HCT116 (cell line): ENCODE data around the gene GRIN2A. TPM values are rescaled to one million over a fixed set of nuclear protein-coding genes. Genes with fewer than 3 reads are reported as not detected.

Experiments
- ATAC-seq: fragments of 200-7000 bp; cut with Tn5 transposase; 2 replicates; pipeline ENCODE4 v1.9.1; 2020; ENCODE audit warnings: mild to moderate bottlenecking, moderate library complexity
- BruUV-seq: library from RNA; stranded (reverse); fragments of 400-500 nt; replicated peaks from 2 replicates; lab custom pipeline; 2021; lab: Mats Ljungman, UMichigan
- CTCF ChIA-PET: fragments of 300-600 bp; sonication (Branson Sonifier 250); formaldehyde crosslinking; loops from one replicate; lab custom pipeline; 2021; ENCODE audit warnings: antibody characterized with exemption; lab: Charles Lee
- POLR2A ChIA-PET: fragments of 300-600, 350-600 bp; sonication (Branson Sonifier 250); formaldehyde crosslinking; loops from one replicate; lab custom pipeline; 2021; ENCODE audit warnings: antibody characterized with exemption; lab: Charles Lee
- RAD21 ChIA-PET, 2 experiments: fragments of 300-600 bp; sonication (Branson Sonifier 250); formaldehyde crosslinking; loops; one replicate each; lab custom pipeline; 2023; ENCODE audit warnings: low total read pairs in 2 of 2; ENCODE audit not compliant: uncharacterized antibody in 2 of 2, unreplicated experiment in 2 of 2, low non-redundant PET in 1 of 2; lab: Charles Lee
- DNase-seq: peaks from one replicate; pipeline ENCODE4 v3.0.0-alpha.2; 2010; ENCODE audit warnings: low read depth, low spot score
- H2AFZ ChIP-seq: fragments of 200-600 bp; shearing (Covaris generic), sonication (generic); 2 replicates; pipeline ENCODE4 v1.6.1; 2017; ENCODE audit warnings: low read depth, mixed run types, mixed read lengths, antibody characterized with exemption, low read length; ENCODE audit not compliant: poor library complexity, severe bottlenecking
- H3K27ac ChIP-seq: 2 replicates; pipeline ENCODE4 v1.5.1; 2012; ENCODE audit warnings: low read depth, low read length
- H3K27me3 ChIP-seq: fragments of 200-600 bp; sonication (generic); 2 replicates; pipeline ENCODE4 v1.6.1; 2016; ENCODE audit warnings: mixed run types, low read length, mixed read lengths; ENCODE audit not compliant: insufficient read depth
- H3K36me3 ChIP-seq, 2 experiments: fragments of 200-500 bp in 1 of 2; fragments of 200-600 bp in 1 of 2; sonication (Bioruptor generic) in 1 of 2; sonication (generic) in 1 of 2; 2 replicates each; pipeline versions ENCODE4 v1.5.1 to v1.6.1; 2014 to 2016; ENCODE audit warnings: low read length in 2 of 2, inconsistent platforms in 1 of 2, mixed read lengths in 1 of 2, mixed run types in 1 of 2; ENCODE audit not compliant: insufficient read depth in 2 of 2, control insufficient read depth in 1 of 2
- H3K4me1 ChIP-seq, 2 experiments: fragments of 200-600 bp in 1 of 2; sonication (generic) in 1 of 2; 2 replicates each; pipeline versions ENCODE4 v1.5.1 to v1.6.1; 2012 to 2017; ENCODE audit warnings: low read length in 2 of 2, inconsistent platforms in 1 of 2, mild to moderate bottlenecking in 1 of 2, mixed read lengths in 1 of 2, mixed run types in 1 of 2, moderate library complexity in 1 of 2; ENCODE audit not compliant: insufficient read depth in 2 of 2, control insufficient read depth in 1 of 2
- H3K4me2 ChIP-seq: fragments of 200-600 bp; sonication (generic); 2 replicates; pipeline ENCODE4 v1.6.1; 2017; ENCODE audit warnings: mixed run types, low read length, mixed read lengths
- H3K4me3 ChIP-seq, 2 experiments: fragments of 200-600 bp in 1 of 2; sonication (generic) in 1 of 2; replicated peaks in 1 of 2; 2 replicates each; pipeline ENCODE4 v1.5.1; 2011 to 2016; ENCODE audit warnings: low read length in 2 of 2, control low read depth in 1 of 2, low read depth in 1 of 2, mild to moderate bottlenecking in 1 of 2, mixed read lengths in 1 of 2, mixed run types in 1 of 2
- H3K79me2 ChIP-seq: fragments of 200-600 bp; sonication (generic); 2 replicates; pipeline ENCODE4 v1.6.1; 2017; ENCODE audit warnings: mild to moderate bottlenecking, mixed run types, low read length, moderate library complexity, mixed read lengths; ENCODE audit not compliant: insufficient read depth
- H3K9ac ChIP-seq: fragments of 200-600 bp; sonication (generic); 2 replicates; pipeline ENCODE4 v1.6.1; 2016; ENCODE audit warnings: low read length, mixed read lengths
- H3K9me2 ChIP-seq: fragments of 200-600 bp; sonication (generic), shearing (Covaris generic); 2 replicates; pipeline ENCODE4 v1.6.1; 2017; ENCODE audit warnings: mixed run types, mild to moderate bottlenecking, moderate library complexity; ENCODE audit not compliant: insufficient read depth
- H3K9me3 ChIP-seq, 2 experiments: fragments of 200-500 bp in 1 of 2; fragments of 200-600 bp in 1 of 2; sonication (Bioruptor generic) in 1 of 2; sonication (generic) in 1 of 2; 2 replicates each; pipeline ENCODE4 v1.6.1; 2014 to 2017; ENCODE audit warnings: low read length in 2 of 2, mixed read lengths in 2 of 2, inconsistent platforms in 1 of 2, low read depth in 1 of 2, mild to moderate bottlenecking in 1 of 2, mixed run types in 1 of 2, moderate library complexity in 1 of 2; ENCODE audit not compliant: control insufficient read depth in 1 of 2, insufficient read depth in 1 of 2
- H4K20me1 ChIP-seq: fragments of 200-600 bp; sonication (generic), shearing (Covaris generic); 2 replicates; pipeline ENCODE4 v1.6.1; 2017; ENCODE audit warnings: mixed run types, mild to moderate bottlenecking, moderate library complexity; ENCODE audit not compliant: insufficient read depth
- CBX3 ChIP-seq: IDR thresholded peaks from 2 replicates; pipeline ENCODE4 v1.6.1; 2012; ENCODE audit warnings: low read depth
- CEBPB ChIP-seq: IDR thresholded peaks from 2 replicates; pipeline ENCODE4 v1.6.1; 2012; ENCODE audit warnings: low read depth
- CTCF ChIP-seq, 3 experiments: fragments of 200-600 bp in 1 of 3; sonication (generic) in 1 of 3; IDR thresholded peaks in 2 of 3; conservative IDR thresholded peaks in 1 of 3; 2 replicates each; pipeline ENCODE4 v1.5.1; 2012 to 2017; ENCODE audit warnings: low read depth in 2 of 3, low read length in 2 of 3, antibody characterized with exemption in 1 of 3, borderline replicate concordance in 1 of 3, control low read depth in 1 of 3, mild to moderate bottlenecking in 1 of 3, mixed read lengths in 1 of 3, mixed run types in 1 of 3, moderate library complexity in 1 of 3; ENCODE audit not compliant: insufficient read depth in 1 of 3
- ELF1 ChIP-seq: IDR thresholded peaks from 2 replicates; pipeline ENCODE4 v1.6.1; 2012; ENCODE audit warnings: low read depth, borderline replicate concordance
- EZH2 ChIP-seq: fragments of 200-600 bp; sonication (generic); IDR thresholded peaks from 2 replicates; pipeline ENCODE4 v1.6.1; 2017; ENCODE audit warnings: antibody characterized with exemption, mixed run types
- FOSL1 ChIP-seq: IDR thresholded peaks from 2 replicates; pipeline ENCODE4 v1.6.1; 2012; ENCODE audit warnings: low read depth
- JUND ChIP-seq: IDR thresholded peaks from 2 replicates; pipeline ENCODE4 v1.6.1; 2012
- MAX ChIP-seq: IDR thresholded peaks from 2 replicates; pipeline ENCODE4 v1.6.1; 2012
- POLR2A ChIP-seq: IDR thresholded peaks from 2 replicates; pipeline ENCODE4 v1.7.0; 2011; ENCODE audit warnings: borderline replicate concordance; ENCODE audit not compliant: insufficient read depth, insufficient read length; ENCODE audit errors: extremely low read depth
- POLR2AphosphoS5 ChIP-seq: IDR thresholded peaks from 2 replicates; pipeline ENCODE4 v1.6.1; 2011; ENCODE audit warnings: mild to moderate bottlenecking, low read depth, low read length, moderate library complexity
- SIN3A ChIP-seq: IDR thresholded peaks from 2 replicates; pipeline ENCODE4 v1.6.1; 2012; ENCODE audit warnings: low read depth
- TCF7L2 ChIP-seq: IDR thresholded peaks from 2 replicates; pipeline ENCODE4 v1.7.0; 2011; ENCODE audit warnings: borderline replicate concordance, inconsistent platforms; ENCODE audit not compliant: insufficient read depth, insufficient read length; ENCODE audit errors: extremely low read depth
- YY1 ChIP-seq: IDR thresholded peaks from 2 replicates; pipeline ENCODE4 v1.6.1; 2011; ENCODE audit warnings: low read length, low read depth, moderate library complexity, mild to moderate bottlenecking; ENCODE audit not compliant: insufficient replicate concordance; ENCODE audit errors: extremely low read depth
- ZBTB33 ChIP-seq: IDR thresholded peaks from 2 replicates; pipeline ENCODE4 v1.6.1; 2011; ENCODE audit warnings: mild to moderate bottlenecking, low read length, moderate library complexity; ENCODE audit not compliant: insufficient replicate concordance; ENCODE audit errors: extremely low read depth
- ZNF274 ChIP-seq: fragments of 200-500 bp; sonication (Bioruptor generic); IDR thresholded peaks from 2 replicates; pipeline ENCODE4 v1.6.1; 2014; ENCODE audit warnings: mild to moderate bottlenecking, low read depth, low read length, inconsistent platforms
- intact Hi-C: fragments of 100-400 bp; cut with micrococcal nuclease; formaldehyde crosslinking; loops from 2 replicates; pipeline ENCODE4 v1.10.0; 2022
- total RNA-seq: library from RNA; stranded (reverse); gene quantifications from one replicate; pipeline ENCODE4 v1.2.1, GENCODE V29; 2021; ENCODE audit not compliant: unreplicated experiment

The GRIN2A gene
- total RNA-seq, 1 experiment from 2014 or later: 0.02 TPM

- intact Hi-C loops: no loop called here
- ChIA-PET CTCF (no interaction called here), RAD21 (no interaction called here), POLR2A (no interaction called here)
- Histone ChIP-seq H3K4me2 (no peak overlapping the region), H3K4me3 (no peak overlapping the region), H3K27me3 (peaks cover 22% of the 10 kb centered on the region), H3K9ac (no peak overlapping the region), H3K79me2 (no peaks in the 10 kb centered on the region), H3K4me1 (no peaks in the 10 kb centered on the region), H2AFZ (no peak overlapping the region), H3K27ac (no peak overlapping the region), H3K9me3 (no peaks in the 10 kb centered on the region), H3K36me3 (no peaks in the 10 kb centered on the region), H3K9me2 (no peaks in the 10 kb centered on the region), H4K20me1 (no peaks in the 10 kb centered on the region)
- ATAC-seq (no peak), DNase-seq (no peak)
- TF ChIP-seq FOSL1 (no peak), MAX (no peak), POLR2A (no peak), JUND (no peak), CEBPB (no peak), ZBTB33 (no peak), POLR2AphosphoS5 (no peak), YY1 (no peak), EZH2 (no peak), ELF1 (no peak), CTCF (IDR thresholded peaks at IDR 0.05 in 2 of 3, conservative IDR thresholded peaks at IDR 0.05 in 1 of 3; ENCODE audit: borderline replicate concordance in 1 of 3, insufficient read depth in 1 of 3, low read depth in 2 of 3, low read length in 2 of 3) (no peak), TCF7L2 (no peak), CBX3 (no peak), ZNF274 (no peak), SIN3A (no peak)
- no TSS peak for BruUV-seq
Observed at GRCh38 chr16:9929313-9929712, 252.9 kb downstream of the GRIN2A start.
